HG03108 (cell line): Measurements from ENCODE around the gene MARK3.
"Not testable (repeated sequence)": the region's sequence is repeated elsewhere in the genome, so short reads cannot be mapped to it uniquely, and the experiment has no call there.

Experiments
- ATAC-seq: cut with Tn5 transposase; IDR thresholded peaks from one replicate; pipeline ENCODE4 v1.9.1; 2021; ENCODE audit warnings: moderate library complexity; ENCODE audit not compliant: unreplicated experiment

MARK3 gene

DNA sequence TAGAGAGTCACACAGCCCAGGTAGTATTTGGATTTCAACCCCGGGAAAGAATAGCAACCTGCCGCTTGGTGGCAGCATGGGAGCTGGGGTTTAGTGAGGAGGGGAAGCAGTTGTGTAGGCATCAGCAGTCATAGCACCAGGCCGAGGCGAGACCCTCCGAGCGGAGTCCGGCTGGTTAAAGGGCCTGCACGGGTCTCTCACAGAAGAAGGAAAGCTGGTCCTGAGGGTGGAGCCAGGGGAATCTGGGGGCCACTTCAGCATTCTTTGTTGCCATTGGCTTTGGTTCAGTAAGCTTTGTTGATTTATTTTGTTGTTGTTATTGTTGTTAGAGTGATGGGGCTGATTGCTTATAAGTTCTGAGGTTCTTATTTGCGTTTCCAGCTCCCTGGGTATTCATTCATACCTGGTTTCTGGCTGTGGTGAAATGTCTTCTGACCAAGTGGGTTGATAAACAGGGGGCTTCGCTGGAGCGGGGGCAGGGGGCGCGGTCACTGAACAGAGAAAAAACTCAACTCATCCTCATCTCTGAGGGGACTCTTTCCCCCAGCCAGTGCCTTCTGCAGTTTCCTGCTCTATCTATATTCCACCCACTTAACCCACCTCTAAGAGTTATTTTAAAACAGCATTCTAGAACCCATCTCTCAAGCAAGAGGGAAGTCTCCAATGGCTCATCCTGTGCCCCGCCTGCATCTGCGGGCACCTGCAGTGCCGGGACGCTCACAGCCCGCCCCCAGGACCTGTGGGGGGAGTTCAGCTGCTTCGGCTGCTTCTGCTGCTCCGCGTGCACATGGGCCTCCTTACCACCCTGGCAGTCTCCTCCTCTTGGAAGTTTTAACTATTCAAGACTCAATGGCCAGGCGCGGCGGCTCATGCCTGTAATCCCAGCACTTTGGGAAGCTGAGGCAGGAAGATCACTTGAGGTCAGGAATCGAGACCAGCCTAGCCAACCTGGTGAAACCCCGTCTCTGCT lies 125.8 kb downstream of the MARK3 start:
- no peak for ATAC-seq

DNA sequence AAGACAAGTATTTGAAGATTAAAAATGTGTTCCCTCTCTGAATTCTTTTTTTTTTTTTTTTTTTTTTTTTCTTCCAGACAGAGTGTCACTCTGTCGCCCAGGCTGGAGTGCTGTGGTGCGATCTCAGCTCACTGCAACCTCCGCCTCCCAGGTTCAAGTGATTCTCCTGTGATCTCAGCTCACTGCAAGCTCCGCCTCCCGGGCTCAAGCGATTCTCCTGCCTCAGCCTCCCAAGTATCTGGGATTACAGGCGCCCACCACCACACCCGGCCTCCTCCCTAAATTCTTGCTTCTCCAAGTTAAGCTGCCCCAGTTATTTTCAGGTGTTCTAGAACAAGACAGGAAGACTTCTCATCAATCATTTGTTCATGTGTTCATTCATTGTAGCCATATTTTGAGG lies 127.0 kb downstream of the MARK3 start:
- not testable (repeated sequence) for ATAC-seq

DNA sequence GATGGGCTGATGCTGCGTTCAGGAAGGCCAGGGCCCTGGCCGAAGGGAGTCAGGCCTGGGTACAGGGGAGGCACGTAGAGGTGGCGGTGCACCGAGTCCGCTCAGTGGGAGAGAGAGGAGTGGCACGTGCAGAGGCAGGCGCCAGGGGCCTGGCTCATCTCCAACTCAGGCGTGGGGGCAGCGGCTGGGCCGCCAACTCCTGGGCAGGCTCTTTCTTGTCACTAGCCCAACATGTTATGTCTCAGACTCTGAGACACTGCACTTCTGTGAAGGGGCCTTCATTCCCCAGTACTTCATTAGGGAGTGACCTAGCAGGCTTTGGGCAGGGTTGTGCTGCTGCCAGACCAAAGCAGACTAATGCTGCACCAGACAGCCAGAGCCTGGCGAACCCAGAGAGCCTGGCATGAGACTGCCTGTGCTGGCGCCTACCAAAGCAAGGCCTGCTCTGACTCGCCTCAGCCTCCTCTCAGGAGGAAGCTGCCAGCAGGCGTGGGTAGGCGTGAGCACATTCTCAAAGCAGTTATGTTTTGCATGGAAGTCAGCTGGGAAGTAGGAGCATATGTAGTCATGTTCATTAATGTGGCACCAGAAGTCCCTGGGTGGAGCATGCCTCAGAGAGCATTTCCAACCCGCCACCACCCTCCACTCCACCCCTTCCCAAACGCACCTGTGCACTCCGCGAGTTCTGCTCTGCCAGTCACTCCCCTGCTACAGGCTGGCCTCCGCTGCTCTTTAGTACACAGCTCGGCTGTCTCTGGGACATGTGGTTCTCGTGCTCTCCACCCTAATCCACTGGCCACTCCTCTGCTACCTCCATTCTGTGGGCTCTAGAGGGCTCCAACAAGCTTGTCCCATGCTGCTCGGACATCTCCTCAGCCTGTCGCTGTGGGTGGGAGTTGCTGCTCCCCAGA lies 127.7 kb downstream of the MARK3 start:
- ATAC-seq, result no peak

DNA sequence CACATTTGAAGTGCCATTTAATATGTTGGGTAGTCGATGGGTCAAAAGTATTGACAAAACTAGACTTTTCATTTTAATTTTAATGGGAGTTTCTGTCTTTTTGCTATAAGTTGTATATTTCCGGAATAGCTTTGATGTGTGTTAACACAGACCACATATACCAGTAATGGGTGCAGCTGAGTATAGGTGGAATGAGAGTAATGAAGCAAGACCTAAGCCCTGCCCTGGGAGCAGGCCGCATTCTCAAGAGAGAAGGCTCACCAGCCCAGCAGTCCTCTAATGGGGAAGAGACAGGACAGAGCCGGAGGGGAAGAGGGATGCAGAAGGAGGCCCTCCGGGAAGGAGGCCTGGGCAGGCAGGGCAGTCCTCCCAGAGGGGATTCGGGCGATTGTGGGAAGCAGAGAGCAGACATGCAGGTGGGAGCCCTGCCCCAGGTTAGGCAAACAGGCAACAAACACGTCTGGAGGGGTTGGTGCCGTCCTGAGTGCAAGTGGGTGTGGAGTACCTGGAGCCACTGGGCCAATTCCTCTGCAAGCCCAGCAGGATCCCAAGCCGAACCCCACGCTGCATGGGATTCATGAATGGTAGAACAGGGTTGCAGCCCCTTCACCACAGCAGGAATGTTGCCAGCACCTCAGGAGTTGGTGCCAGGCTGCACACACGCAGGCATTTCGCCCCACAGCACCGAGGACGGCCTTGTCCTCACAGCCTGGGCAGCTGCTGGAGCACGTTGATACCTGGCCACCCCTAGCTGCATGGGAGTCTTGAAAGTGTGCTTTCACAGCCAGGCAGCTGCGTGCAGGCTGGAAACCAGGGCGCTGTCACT lies 129.6 kb downstream of the MARK3 start:
- ATAC-seq, result no peak

DNA sequence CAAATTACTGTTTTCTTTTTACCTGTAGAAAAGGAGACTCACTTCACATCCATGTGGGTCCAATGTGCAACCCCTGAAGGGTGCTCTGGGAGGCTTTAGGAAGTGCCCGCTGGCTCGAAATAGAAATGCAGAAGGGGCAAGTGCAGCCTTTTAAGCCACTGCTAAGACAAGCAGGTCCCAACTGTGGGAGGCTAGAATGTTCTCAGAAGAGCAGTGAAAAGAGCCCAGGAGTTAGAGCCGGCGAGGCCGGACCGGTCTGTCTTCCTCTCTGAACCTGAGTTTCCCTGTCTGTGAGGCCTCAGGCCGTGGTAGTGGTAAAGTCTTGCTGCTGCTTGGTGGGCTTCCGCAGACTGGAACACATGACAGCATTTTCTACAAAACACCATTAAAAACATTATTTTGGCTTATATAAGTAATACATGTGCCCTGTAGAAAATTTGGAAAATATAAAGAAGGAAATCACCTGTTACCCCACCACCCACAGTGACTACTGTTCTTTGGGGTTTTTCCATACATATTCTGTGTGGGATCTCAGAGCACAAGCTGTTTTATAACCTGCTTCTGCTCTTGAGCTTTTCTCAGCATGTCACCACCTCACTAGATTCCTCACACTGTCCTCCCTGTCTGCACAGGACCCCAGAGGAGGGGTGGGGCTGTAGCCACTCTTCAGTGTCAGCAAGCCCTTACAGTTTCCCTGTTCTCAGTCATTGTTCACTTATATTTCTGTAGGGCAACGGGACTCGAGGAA lies 131.4 kb downstream of the MARK3 start:
- ATAC-seq, result no peak

DNA sequence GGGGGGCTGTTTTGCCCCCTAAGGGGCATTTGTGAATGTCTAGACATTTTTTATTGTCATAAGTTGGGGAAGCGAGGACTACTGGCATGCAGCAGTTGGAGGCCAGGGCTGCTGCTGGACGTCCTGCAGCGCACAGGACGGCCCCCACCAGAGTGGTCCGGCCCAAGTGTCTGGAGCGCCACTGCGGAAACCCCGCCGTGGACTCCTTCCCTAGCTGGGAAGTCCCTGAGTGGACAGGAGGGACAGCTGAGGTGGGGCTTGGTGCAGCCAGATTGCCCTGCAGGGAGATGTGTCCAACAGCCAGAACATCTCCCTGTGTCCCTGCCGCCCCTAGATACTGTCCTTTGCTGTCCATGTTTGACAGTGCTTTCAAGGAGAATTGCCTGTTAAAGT lies 132.0 kb downstream of the MARK3 start:
- no peak for ATAC-seq

DNA sequence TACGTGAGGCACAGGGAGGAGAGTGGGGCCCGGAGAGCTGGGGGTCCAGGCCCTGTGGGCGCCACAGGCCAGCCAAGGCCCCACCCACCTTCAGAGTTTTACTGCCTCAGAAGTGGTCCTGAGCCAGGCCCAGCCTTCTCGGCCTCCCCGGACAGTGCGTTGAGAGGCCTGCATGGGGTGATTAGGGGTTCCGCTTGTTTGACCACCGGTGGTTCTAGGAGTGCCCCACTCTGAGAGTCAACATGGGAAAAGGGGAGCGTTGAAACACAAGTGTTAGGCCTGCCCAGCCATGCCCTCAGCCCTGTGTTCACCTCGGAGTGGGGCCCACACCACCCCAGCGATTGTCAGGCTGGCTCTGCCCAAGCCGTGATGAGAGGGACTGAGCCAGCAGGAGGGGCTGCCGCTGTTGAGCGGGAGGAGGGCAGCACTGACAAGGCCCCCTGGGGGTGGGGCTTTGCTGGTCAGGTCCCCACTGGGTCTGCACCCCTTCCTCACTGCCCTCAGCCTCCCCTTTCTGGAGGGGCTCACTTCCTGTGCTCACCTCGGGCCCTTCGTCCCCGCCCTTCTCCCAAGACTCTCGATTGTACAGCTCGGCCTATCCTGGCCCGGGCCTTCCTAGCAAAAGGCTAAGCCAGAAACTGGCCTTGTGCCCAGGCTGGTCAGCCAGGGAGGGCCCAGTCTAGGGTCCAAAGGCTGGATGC lies 132.7 kb downstream of the MARK3 start:
- ATAC-seq, result no peak

DNA sequence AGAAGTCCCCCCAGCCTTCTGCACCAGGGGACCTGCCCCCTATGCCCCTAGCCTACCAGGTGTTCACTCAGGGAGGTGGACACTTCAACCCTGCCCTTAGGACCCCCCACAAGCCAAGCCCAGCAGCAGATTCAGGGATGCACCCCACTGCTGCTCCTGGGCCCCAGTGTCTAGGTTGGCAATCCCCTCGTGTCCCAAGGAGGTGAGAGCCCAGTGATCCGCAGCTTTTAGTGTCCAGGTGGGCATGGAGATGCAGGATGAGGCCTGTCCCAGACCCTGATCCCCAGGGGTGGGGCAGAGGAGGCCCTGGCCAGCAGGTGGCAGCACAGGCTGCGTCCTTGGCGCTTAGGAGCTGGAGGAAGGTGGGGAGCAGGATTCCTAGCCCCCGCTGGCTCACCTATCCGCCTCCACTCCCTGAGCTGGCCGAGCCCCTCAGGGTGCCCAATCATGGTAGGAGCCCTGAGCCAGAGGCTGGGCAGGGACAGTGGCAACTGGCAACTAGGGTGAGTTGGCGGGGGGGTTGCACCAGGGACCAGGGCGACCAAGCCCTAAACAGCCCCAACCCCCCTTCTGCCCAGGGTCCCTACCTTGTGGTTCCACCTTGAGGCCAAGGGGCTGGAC lies 133.3 kb downstream of the MARK3 start:
- ATAC-seq, result no peak

DNA sequence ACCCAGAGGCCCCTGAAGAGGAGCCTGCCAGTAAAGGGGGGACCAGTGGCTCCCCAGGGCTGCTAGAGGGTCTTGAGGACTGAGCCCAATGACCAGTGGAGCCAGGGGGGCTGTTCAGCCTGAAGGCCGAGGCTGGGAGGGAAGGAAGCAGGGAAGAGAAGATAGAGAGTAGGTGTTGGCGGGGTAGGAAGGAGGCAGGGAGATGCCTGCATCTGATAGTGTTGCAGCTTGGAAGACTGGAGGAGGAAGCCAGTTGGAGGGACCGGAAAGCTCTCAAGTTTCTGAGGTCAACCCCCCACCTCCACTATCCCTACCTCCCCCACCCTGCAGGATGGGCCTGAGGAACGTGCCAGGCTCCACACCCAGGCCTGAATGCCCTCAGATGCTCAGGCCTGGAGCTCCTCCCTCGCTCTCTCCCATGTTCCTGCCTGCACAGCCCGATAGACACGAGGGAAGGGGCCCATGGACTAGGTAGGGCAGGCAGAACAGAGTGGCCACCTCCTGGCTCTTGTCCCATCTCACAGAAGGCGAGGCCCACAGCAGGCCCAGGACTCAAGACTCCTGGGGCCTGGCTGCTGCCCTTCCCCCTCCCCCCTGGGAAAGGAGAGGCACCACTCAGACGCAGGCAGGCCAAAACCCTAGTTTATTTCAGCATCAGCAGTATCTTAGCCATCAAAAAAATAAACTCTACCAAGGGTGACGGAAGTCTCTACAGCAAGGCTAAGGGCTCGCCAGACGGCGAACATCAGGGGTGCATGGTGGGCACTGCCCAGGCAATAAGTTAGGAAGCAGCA lies 134.0 kb downstream of the MARK3 start:
- no peak for ATAC-seq

DNA sequence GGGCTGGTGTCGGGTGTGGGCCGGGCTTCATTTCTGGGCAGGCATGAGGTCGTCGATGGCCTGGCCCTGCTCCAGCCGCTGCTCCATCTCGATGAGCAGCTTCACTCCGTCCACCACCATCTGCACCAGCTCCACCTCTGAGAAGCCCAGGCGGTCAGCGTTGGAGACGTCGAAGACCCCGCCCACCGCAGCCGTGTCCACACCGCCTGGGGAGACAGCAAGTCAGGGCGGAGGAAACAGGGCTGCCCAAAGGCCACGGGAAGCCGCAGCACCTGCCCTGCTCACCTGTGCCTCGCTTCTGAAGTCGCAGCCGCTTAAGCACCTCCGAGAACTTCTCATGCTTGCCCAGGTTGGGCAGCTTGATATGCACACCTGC lies 134.6 kb downstream of the MARK3 start:
- ATAC-seq, result no peak

DNA sequence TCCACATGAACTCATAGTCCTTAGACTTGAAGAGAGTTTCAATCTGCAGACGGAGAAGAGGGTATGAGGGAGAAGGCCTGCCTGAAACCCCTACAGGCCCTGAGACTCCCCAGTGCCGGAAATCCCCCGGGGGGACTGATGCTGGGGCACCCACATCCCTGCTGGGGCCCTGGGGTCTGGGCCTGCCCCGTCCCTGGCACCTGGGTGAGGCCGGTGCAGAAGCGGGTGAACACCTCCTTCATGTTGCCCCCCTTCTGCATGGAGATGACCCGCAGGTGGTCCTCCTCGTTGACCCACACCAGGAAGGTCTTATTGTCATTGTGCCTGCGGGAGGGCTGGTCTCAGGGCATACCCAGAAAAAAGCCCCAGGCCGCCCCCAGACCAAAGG lies 135.0 kb downstream of the MARK3 start:
- ATAC-seq, result no peak

DNA sequence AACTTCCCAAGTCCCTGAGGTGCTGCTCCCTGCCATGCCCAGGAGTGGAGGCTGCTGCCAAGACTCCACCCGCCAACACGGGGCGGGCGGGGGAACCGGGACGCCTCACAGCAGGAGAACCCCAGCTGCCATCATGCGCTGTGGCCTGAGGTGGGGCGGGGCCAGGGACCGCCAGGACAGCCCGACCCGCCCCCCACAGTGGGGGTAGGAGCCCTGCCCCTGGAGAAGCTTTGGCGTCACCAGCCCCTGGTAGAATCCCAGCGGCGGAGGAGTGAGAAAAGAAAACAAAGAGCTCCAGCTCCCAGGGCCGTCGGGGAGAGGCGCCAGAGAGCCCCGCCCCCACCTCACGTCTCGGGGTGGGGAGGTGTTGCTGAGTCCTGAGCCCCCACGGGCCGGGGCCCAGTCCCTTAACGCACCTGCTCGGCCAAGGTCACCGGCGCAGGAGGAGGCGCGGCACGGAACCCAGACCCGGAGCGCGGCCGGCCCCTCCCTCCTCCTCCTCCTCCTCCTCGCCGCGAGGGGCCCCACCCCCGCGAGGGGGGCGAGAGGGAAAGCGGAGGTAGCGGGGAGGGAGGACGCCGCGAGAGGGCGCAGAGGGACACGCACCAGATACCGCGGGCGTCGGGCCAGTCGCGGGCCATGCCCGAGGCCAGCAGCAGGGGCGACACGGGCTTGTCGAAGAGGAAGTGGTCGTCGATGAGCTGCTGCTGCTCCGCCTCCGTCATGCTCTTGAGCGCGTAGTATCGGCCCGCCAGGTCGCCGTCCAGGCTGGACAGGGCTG lies 135.6 kb downstream of the MARK3 start:
- peak; percentile 40 for ATAC-seq

DNA sequence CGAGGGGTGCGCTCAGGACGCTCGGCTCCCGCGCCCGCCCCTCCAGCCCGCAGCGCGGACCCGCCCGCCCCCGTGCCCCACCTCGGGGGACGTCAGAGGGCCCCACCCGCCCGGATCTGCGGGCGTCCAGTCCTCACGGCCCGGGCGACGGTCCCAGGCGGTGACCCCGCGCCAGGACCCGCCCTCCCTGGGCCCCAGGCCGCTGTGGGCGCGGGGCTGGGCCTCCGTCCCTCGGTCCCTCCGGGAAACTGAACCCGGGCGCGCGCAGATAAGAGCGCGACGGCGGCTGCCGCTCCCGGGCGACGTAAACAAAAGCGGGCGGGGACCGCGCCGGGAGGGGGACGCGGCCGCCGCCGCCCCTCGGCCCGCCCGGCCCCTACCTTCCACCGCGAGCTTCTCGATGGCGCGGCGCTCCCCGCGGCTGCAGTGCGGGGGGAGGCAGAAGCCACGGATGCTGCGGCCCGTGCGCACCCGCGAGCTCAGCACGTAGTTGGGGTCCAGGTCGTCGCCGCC lies 136.3 kb downstream of the MARK3 start:
- no peak for ATAC-seq

DNA sequence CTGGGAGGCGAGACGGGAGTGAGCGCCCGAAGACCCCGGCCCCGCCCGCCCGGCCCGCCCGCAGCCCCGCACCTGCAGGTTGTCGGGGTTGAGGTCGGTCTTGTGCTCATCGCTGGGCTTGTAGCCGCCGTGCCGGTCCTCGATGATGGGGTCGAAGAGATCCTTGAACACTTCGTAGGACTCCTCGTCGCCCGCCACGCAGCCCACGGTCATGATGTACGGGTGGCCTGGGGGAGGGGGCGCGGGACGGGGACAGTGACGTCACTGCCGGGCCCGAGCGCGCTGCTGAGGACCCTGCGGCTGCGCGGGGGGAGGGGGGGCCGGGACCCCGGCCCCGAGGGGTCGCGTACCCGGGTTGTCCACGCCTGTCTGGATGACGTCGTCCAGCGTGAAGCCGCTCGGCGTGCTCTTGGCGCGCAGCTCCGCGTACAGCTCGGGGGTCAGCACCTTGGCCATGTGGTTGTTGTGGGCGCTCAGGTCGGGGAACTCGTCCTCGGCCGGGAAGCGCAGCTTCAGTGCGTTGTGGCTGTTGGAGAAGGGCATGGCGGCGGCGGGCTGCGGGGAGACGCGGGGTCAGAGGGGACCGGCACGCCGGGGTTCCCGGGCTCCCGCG lies 136.8 kb downstream of the MARK3 start:
- ATAC-seq, result no peak

DNA sequence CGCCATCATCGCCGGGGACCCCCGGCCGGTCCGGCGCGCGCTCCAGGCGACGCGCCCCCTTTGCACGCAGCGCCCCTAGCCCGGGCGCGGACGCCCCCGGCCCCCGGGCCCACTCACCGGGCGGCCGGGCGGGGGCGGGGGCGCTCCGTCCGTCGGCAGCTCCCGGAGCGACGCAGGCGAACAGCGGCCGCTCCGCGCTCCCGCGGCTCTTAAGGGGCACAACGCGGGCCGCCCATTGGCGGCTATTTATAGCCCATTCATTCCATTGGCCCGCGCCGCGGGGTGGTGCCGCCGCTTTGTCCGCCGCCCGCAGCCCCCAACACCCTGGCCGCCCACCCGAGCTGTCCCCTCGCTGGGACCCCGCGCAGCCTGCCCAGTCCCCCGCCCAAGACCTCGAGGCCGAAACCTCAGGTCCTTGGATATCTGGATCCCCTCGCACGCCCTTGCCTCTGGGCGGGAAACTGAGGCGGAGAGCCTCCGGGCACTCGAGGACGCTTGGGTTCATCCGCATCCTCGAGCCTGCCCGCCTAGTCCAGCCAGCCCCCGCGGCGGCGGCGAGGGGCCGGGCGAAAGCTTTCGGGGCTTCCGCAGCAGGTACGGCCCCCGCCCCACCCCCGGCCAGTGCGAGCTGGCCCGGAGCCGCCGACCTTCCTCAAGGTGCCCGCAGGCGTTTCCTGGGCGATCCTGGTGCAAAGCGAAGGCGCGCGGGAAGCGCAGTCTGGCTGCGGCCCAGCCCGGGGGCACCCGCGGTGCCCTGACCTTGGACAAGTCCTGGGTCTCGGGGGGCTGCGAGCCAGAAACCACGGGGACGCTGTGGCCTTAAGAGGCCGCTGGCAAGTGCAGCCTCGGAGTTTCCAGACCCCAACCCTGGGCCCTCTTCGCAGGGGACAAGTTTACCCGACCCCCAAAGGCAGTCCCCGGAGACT lies 137.7 kb downstream of the MARK3 start, which contains the start of gene CKB:
Gene CKB, minus strand, starts transcription at position 182 of the 926 bp plus-strand sequence. CDS start 337 bp downstream, outside the sequence.
- no peak for ATAC-seq

DNA sequence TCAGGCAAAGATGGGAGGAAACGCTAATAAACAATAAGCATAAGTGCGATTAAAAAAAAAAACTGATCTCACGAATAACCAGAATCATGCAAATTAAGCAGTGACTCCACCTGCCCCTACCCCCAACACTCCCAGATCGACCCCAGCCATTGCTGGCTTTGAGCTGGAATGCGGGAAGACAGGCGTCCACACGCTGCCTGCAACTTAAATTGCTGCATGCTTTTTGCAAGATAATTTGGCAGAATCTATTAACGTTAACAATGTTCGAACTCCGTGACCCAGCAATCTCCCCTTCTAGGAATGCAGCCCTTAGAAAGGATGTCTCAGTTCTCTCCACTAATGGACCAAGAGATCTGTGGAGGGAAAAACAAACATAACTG lies 138.3 kb downstream of the MARK3 start:
- ATAC-seq, result no peak
